Smooth muscle cell (in vitro differentiated cells): ENCODE results near the gene CSNK1E. TPM values are rescaled to one million over a fixed set of nuclear protein-coding genes. Genes with fewer than 3 reads are reported as not detected.

ENCODE experiments used
- DNase-seq: peaks from one replicate; lab custom pipeline; 2025; ENCODE audit not compliant: unreplicated experiment; lab: John Stamatoyannopoulos, UW
- H2AFZ ChIP-seq: fragments of 200-600 bp; sonication (generic); 2 replicates; pipeline ENCODE4 v1.6.0; 2016; ENCODE audit warnings: antibody characterized with exemption, low read depth, mild to moderate bottlenecking
- H3F3A ChIP-seq: fragments of 200-600 bp; sonication (generic); 2 replicates; pipeline ENCODE4 v1.6.0; 2017; ENCODE audit warnings: antibody characterized with exemption, low read depth
- H3K27ac ChIP-seq: fragments of 200-600 bp; sonication (generic); 2 replicates; pipeline ENCODE4 v1.5.1; 2016; ENCODE audit warnings: low read depth, mild to moderate bottlenecking
- H3K27me3 ChIP-seq: fragments of 200-600 bp; sonication (generic); 2 replicates; pipeline ENCODE4 v1.6.1; 2016; ENCODE audit warnings: low read depth, mild to moderate bottlenecking
- H3K36me3 ChIP-seq: fragments of 200-600 bp; sonication (generic); 2 replicates; pipeline ENCODE4 v1.5.1; 2016; ENCODE audit warnings: low read depth
- H3K4me1 ChIP-seq: fragments of 200-600 bp; sonication (generic); 2 replicates; pipeline ENCODE4 v1.5.1; 2016; ENCODE audit warnings: low read depth
- H3K4me2 ChIP-seq: fragments of 200-600 bp; sonication (generic); 2 replicates; pipeline ENCODE4 v1.6.0; 2016; ENCODE audit warnings: mild to moderate bottlenecking
- H3K4me3 ChIP-seq: fragments of 200-600 bp; sonication (generic); 2 replicates; pipeline ENCODE4 v1.5.1; 2016; ENCODE audit warnings: mild to moderate bottlenecking
- H3K79me2 ChIP-seq: fragments of 200-600 bp; sonication (generic); 2 replicates; pipeline ENCODE4 v1.6.0; 2016; ENCODE audit warnings: low read depth, mild to moderate bottlenecking
- H3K9ac ChIP-seq: fragments of 200-600 bp; sonication (generic); 2 replicates; pipeline ENCODE4 v1.6.0; 2016; ENCODE audit warnings: low read depth
- H3K9me3 ChIP-seq: fragments of 200-600 bp; sonication (generic); replicated peaks from 2 replicates; pipeline ENCODE4 v1.5.1; 2016; ENCODE audit warnings: low read depth
- H4K20me1 ChIP-seq: fragments of 200-600 bp; sonication (generic); 2 replicates; pipeline ENCODE4 v1.6.0; 2016; ENCODE audit warnings: low read depth
- WGBS: methylation state at CpG from one replicate; pipeline ENCODE4 v1.1.7; 2016; ENCODE audit warnings: low lambda C conversion rate; 5-methylcytosine and 5-hydroxymethylcytosine counted together
- polyA plus RNA-seq: library from polyadenylated mRNA; unstranded; fragments of >200 nt; fragmentation: Nextera tagmentation; extraction: Ambion mirVana; gene quantifications from 2 replicates; pipeline ENCODE4 v1.2.1, GENCODE V29; 2016
- total RNA-seq: library from RNA; depleted of rRNA; stranded (reverse); fragments of >200 nt; gene quantifications from 2 replicates; pipeline ENCODE4 v1.2.3, GENCODE V29; 2014
- TF ChIP-seq, protein P1 (sequence below): fragments of 200-600 bp; sonication (generic); IDR thresholded peaks from 2 replicates; pipeline ENCODE4 v1.5.1; 2017; ENCODE audit warnings: borderline replicate concordance, mild to moderate bottlenecking, antibody characterized with exemption; ENCODE audit not compliant: insufficient read depth, poor library complexity, severe bottlenecking

CSNK1E gene
- total and polyA plus RNA-seq, 2 experiments from 2014 or later = 94.7 to 154 TPM

DNA sequence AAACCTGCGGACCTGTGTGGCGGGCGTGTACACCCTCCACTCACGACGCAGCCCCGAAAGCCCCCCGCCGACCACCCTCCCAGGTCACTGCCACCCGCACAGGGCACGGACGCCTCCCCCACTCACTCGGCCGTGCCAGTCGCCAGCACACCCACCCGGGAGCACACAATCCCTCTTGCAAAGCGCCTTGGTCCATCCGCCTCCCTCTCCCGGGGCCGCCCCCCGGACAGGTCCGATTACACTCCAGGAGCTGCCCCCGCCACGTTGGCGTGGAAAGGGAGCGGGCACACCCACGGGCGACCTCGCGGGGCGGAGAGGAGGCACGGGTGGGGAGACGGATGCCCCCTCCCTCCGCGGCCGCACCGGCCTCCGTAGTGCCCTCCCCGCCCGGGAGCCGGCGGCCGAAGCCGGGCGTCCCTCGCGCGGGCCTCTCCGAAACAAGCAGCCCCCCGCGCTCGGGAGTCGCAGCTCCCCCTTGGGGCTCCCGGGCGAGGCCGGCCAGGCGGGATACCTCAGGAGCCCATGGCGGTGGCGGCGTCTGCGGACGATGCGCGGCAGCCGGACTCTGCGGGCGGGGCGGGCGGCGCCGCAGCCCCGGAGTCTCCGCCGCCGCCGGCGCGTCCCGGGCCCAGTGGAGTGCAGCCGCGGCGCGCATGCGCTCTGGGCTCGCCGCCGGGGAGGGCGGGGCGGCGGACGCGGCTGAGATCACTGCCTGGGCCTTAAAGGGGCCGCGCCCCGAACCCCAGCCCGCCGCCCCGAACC is 44.7 kb downstream of the CSNK1E start, which contains the start of gene TMEM184B:
Gene TMEM184B (minus strand): TSS at position 638 of the 762 bp plus-strand sequence. CDS start 25,049 bp downstream, outside the sequence.
- peak within 1 kb of the TSS; percentile 97 for H3K4me2 ChIP-seq
- peak within 1 kb of the TSS; percentile 96 for H2AFZ ChIP-seq
- H3K4me3 ChIP-seq = peak within 1 kb of the TSS; percentile 72
- H3K4me1 ChIP-seq = peaks cover 7% of the 10 kb centered on the region
- H3K9ac ChIP-seq = peak within 1 kb of the TSS; percentile 96
- peaks cover 7% of the 10 kb centered on the region for H3F3A ChIP-seq
- H3K27me3 ChIP-seq = no peaks in the 10 kb centered on the region
- peaks cover 55% of the 10 kb centered on the region for H3K79me2 ChIP-seq
- H4K20me1 ChIP-seq = peaks cover 47% of the 10 kb centered on the region
- peak within 1 kb of the TSS; percentile 87 for H3K27ac ChIP-seq
- no peaks in the 10 kb centered on the region for H3K36me3 ChIP-seq
- TF ChIP-seq, protein P1, sequence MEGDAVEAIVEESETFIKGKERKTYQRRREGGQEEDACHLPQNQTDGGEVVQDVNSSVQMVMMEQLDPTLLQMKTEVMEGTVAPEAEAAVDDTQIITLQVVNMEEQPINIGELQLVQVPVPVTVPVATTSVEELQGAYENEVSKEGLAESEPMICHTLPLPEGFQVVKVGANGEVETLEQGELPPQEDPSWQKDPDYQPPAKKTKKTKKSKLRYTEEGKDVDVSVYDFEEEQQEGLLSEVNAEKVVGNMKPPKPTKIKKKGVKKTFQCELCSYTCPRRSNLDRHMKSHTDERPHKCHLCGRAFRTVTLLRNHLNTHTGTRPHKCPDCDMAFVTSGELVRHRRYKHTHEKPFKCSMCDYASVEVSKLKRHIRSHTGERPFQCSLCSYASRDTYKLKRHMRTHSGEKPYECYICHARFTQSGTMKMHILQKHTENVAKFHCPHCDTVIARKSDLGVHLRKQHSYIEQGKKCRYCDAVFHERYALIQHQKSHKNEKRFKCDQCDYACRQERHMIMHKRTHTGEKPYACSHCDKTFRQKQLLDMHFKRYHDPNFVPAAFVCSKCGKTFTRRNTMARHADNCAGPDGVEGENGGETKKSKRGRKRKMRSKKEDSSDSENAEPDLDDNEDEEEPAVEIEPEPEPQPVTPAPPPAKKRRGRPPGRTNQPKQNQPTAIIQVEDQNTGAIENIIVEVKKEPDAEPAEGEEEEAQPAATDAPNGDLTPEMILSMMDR = no peak
- H3K9me3 ChIP-seq = no peaks in the 10 kb centered on the region
- DNase-seq = peak; percentile 49
- WGBS = 1% methylated on average over 47 of the region's 97 CpGs

DNA sequence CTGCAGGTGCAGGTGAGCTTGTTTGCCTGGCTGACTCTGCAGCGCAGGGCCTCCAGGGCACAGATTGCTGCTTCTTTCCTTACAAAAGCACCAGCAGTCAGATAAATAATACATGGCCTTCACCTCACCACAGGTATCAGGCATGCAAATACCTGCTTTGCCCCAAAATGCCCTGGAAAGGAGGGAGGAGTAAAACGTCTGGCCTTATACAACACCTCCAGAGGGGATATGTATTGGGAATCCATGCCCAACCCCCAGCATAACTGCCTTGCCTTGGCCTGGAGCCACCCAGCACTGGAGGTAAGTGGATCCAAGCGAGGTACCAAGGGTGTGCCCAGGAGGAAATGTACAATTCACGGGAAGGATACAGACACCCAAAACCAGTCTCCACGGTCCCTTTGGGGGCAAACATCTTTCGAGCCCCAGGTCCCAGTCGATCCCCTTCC is 45.3 kb downstream of the CSNK1E start:
- Histone ChIP-seq H2AFZ (no peak overlapping the region), H3F3A (peaks cover 8% of the 10 kb centered on the region), H3K9ac (peak overlapping the region; percentile 96), H3K4me2 (peak overlapping the region; percentile 97), H3K4me3 (peak overlapping the region; percentile 72), H3K9me3 (no peaks in the 10 kb centered on the region), H3K27ac (peak overlapping the region; percentile 87), H4K20me1 (peaks cover 53% of the 10 kb centered on the region), H3K36me3 (no peaks in the 10 kb centered on the region), H3K27me3 (no peaks in the 10 kb centered on the region), H3K4me1 (peaks cover 7% of the 10 kb centered on the region), H3K79me2 (peaks cover 60% of the 10 kb centered on the region)
- WGBS = 11% methylated on average over 7 of the region's 7 CpGs
- no peak for DNase-seq
- TF ChIP-seq, protein P1 = no peak

DNA sequence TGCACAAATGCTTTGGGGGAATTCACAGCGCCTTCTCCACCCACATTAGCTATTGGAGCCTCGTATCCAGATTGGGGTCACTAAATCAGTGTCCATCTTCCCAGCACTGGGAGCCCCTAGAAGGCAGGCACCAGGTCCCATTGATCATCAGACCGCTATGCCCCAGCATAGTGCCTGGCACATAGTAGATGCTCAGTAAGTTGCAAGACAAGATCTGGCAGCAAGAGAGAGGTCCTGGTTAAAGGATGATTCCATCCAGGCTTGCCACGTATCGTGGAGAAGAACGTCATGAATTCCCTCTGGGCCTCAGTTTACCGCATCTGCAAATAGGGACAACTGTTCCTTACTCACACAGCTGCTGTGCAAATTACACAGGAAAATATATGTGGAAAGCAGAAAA is 46.1 kb downstream of the CSNK1E start:
- Histone ChIP-seq H3K4me2 (peak overlapping the region; percentile 97), H2AFZ (no peak overlapping the region), H3K36me3 (no peaks in the 10 kb centered on the region), H3K27ac (no peak overlapping the region), H3K4me3 (peak overlapping the region; percentile 72), H3K27me3 (no peaks in the 10 kb centered on the region), H3K9ac (no peak overlapping the region), H3K79me2 (peaks cover 69% of the 10 kb centered on the region), H3F3A (peaks cover 8% of the 10 kb centered on the region), H3K4me1 (peaks cover 12% of the 10 kb centered on the region), H3K9me3 (no peaks in the 10 kb centered on the region), H4K20me1 (peaks cover 62% of the 10 kb centered on the region)
- 96% methylated on average over 7 of the region's 7 CpGs for WGBS
- TF ChIP-seq, protein P1 = no peak
- no peak for DNase-seq
